C1 segment of cervical spinal cord (tissue), 14 donors: ENCODE measurements around the gene NR4A1.

Experiments
- DNase-seq, 14 donors: peaks; one replicate each; lab custom pipeline; 2025; lab: John Stamatoyannopoulos, UW

NR4A1 gene

GRCh38 chr12:52050758-52051541 is at the start of gene NR4A1:
NR4A1 (plus strand) TSS chr12:52051442; CDS start chr12:52054329, 2,887 bp downstream.
- DNase-seq = peak in 13 of 14 donors; percentile 63 to 87 (median 75)

GRCh38 chr12:52003016-52003550 is 48.2 kb upstream of the NR4A1 start:
- DNase-seq = no peak

GRCh38 chr12:52003591-52003990 is 47.7 kb upstream of the NR4A1 start:
- no peak for DNase-seq

DNA sequence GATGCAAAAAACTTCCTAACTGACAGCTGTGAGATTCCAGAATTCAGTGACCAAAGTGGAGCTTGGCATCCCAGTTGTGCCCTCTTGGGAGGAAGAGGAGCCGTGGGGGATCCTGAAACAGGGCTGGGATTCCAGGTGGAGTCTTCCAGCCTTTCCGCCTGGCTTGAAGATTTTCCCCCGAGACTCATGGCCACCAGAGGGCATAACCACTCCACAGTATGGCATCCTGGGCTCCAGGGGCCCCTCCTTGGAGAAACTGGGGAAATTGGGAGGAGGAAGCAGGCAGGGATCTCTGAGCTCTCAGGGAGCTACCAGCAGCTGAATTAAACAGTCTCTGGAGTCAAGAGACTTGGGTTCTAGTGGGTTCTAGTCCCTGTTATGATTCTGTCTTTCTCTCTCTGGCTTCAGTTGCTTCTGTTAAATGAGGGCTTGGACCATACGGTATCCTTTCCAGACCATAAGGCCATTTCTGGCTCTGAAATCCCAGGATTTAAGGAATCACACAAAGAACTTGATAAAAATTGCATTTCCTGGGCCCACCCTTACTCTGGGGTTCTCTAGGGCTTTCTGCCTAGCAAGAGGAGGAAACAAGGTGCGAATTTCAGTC is 47.1 kb upstream of the NR4A1 start:
- DNase-seq = peak in 8 of 14 donors; percentile 20 to 52 (median 34)

GRCh38 chr12:52005218-52005902 is 45.9 kb upstream of the NR4A1 start:
- DNase-seq = no peak

- peak in 9 of 14 donors; percentile 11 to 48 (median 33) for DNase-seq
Measured at GRCh38 chr12:52005903-52006703, 45.1 kb upstream of the NR4A1 start.

DNA sequence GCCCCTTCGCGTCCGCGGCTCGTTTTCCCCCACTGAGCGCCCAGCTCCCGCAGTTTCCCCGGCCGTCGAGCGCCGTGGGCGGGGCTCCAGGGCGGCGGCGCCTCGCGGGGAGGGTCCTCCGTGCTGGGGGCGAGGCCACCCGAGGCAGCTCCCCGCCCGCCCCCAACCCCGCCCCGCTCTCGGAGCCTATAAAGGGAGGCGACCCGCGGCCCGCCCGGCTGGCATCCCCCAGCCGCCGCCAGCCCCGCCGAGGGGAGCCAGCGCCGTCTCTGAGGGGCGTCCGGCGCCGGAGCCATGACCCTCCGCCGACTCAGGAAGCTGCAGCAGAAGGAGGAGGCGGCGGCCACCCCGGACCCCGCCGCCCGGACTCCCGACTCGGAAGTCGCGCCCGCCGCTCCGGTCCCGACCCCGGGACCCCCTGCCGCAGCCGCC is 44.5 kb upstream of the NR4A1 start, which contains the start of gene TAMALIN:
Gene TAMALIN (plus strand): TSS at position 221 of the 432 bp plus-strand sequence. CDS start 74 bp downstream, at position 295.
- peak in 4 of 14 donors; percentile 12 to 24 (median 18) for DNase-seq

DNA sequence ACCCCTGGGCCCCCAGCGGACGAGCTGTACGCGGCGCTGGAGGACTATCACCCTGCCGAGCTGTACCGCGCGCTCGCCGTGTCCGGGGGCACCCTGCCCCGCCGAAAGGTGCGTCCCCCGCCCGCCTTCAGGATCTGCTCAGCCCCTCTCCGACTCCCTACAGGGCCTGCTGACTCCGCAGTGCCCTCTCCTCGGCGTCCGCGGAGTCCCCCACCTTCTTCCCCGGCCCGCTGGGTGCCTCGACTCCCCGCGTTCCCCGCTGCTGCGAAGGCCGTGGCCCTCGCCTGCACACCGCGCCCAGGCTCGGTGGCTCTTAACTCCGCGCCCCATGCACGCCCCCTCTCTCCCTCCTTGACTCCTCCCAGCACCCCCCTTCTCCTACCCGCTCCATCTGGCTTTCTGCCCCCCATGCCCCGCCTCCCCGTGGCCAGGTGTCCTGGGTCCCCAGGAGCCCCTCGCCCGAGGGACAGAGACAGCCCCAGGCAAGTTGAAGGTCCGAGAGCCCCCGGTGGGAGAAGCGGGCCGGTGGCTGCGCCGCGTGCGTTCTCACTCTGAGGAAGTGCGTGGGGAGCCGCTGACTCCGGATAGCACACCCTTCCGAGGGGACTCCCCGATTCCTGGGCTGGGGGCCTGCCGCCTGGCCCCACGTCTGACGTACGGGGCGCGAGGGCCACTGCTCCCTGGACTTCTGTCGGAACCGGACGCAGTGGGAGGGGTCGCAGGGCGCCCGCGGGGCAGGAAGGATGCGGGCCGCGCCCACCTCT is 43.9 kb upstream of the NR4A1 start:
- DNase-seq = no peak

- DNase-seq = no peak
Measured at GRCh38 chr12:52007982-52008510, 43.2 kb upstream of the NR4A1 start.

GRCh38 chr12:52009081-52009751 is 42.0 kb upstream of the NR4A1 start:
- DNase-seq = no peak

DNA sequence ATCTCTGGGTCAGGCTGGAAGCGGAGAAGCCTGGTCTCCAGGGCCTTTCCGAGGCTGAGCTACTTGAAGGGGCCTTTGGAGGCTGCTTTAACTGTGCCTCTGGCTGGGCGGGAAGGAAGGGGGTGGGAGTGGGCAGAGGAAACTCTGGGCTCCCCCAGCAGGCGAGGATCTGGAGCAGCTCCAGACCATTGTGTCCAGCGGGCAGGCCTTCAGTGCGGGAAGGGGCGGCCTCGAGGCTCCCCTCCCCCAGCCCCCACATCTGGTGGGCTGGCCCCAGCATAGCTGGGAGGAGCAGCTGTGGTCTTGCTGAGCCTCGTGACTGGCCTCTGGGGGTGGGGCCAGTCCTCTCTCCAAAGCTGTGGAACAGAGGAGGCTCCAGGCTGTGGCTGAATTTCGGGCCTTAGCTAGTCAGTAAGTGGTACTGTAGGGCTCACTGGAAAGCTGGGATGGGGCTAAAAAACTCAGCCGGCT is 41.1 kb upstream of the NR4A1 start:
- DNase-seq = peak in 10 of 14 donors; percentile 23 to 80 (median 45)

- DNase-seq = peak in 1 of 14 donors; percentile 25
Measured at GRCh38 chr12:52010692-52011601, 40.3 kb upstream of the NR4A1 start.

DNA sequence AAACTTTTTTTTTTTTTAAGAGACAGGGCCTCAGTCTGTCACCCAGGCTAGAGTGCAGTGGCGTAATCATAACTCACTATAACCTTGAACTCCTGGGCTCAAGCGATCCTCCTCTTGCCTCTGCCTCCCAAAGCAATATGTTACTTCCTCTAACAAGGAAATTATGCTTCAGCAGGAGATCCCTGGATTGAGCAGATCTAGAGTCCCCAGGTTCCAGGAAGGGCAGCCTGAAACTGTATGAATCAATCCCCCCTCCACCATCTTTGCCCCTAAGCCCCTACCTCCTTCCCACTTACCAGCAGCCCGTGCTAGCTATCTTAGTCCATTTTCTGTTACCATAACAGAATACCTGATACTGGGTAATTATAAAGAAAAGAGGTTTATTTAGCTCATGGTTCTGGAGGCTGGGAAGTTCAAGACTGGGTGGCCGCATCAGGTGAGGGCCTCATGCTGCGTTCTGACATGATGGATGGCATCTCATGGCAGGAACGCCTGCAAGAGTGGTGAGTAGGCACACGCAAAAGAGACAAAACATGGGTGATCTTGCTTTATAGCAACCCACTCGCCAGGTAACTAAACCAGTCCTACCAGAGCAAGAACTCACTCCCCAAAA is 39.5 kb upstream of the NR4A1 start:
- DNase-seq = no peak

DNA sequence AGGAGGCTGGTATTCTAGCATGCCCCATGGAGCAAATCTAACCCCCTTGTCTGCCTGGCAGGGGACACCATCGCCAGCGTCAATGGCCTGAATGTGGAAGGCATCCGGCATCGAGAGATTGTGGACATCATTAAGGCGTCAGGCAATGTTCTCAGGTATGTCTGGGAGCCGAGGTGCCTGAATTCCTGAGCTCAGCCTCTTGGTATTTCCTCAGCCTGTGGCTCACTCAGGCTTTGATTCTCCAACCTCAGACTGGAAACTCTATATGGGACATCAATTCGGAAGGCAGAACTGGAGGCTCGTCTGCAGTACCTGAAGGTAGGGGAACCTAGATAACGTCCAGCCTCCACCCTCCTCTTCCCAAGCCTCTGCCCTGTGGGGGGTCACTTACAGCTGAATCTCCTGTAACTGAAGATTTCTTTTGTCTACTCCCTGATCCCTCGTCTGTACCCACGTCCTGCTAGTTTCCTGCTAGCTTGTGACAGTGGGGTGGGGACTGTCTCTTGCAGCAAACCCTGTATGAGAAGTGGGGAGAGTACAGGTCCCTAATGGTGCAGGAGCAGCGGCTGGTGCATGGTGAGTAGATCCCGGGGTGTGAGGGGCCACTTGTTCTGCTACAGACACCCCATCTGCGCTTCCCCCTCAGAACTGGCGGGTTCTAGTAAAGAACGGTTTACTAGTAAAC is 37.5 kb upstream of the NR4A1 start:
- DNase-seq = no peak

- DNase-seq = no peak
Measured at GRCh38 chr12:52014567-52015530, 36.4 kb upstream of the NR4A1 start.

DNA sequence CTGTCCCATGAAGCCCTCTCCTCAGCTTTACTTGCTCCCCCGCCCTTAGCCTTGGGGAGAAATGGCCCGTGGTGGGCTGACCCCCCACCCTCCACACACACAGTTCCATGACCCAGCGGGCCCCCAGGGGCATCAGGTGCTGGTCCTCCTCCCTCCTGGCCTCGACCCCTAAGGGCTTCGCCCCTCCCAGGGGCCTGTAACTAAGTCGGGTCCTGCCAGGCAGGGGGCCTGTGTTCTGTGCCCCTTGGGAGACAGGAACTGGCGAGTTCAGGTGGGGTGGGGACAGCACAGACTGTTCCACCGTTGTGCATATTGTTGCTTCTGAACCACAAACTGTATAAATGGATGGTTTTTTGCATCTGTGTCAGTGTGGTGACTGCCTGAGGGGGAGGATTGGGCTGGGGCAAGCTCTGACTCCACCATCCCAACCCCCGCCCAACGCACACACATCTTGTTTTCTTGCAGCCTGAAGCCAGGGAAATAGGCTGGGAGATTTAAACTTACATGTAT is 35.7 kb upstream of the NR4A1 start:
- no peak for DNase-seq
